Fibroblast of villous mesenchyme (primary cell): Measurements from ENCODE around the gene N4BP2L1. TPM values are rescaled to one million over a fixed set of nuclear protein-coding genes. Genes with fewer than 3 reads are reported as not detected.

Source experiments
- DNase-seq: peaks from one replicate; pipeline ENCODE4 v3.0.0-alpha.2; 2010; ENCODE audit warnings: low read depth
- H3K4me3 ChIP-seq: 2 replicates; pipeline ENCODE4 v1.5.1; 2011; ENCODE audit warnings: low read depth, mild to moderate bottlenecking, low read length
- total RNA-seq: library from RNA; depleted of rRNA; stranded (reverse); fragments of >200 nt; gene quantifications from 2 replicates; pipeline ENCODE4 v1.2.3, GENCODE V29; 2012
- TF ChIP-seq, protein P1 (sequence below): IDR thresholded peaks from 2 replicates; pipeline ENCODE4 v1.5.1; 2012; ENCODE audit warnings: low read depth, mild to moderate bottlenecking, low read length; ENCODE audit not compliant: insufficient read depth

Gene N4BP2L1
- total RNA-seq, 1 donor = 1.7 TPM

DNA sequence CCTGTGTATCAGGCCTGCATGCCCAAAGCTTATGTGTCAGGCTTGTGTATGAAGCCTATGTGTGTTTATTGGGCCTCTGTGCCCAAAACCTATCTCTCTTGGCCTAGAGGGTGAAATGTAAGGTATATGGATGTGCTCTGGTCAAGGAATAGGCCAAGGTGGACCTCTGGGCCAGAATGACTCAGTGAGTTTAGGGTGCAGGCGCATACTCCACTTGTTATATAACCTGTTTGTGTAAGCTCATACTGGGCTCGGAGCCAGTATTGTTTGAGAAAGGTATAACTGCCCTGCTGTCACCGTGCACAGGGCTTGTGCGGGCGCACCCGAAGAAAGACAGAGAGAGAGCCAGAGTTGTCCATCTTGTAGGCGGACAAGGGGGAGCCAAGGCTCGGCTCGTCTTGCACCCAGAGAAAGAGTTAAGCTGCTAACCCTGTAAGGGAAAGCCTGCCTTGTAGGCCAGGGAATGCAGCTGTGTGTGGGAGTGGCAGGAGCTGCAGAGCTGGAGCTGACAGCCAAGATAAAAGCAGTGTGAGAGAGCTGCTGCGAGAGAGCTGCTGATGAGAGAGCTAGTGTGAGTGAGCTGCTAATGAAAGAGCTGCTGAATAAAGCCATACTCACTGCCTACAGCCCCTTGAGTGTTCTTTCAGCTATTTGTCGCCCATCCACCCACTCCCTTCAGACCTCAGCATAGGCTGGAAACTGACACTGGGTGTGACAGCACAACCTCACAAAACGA, 43.4 kb upstream of the N4BP2L1 start:
- TF ChIP-seq, protein P1, sequence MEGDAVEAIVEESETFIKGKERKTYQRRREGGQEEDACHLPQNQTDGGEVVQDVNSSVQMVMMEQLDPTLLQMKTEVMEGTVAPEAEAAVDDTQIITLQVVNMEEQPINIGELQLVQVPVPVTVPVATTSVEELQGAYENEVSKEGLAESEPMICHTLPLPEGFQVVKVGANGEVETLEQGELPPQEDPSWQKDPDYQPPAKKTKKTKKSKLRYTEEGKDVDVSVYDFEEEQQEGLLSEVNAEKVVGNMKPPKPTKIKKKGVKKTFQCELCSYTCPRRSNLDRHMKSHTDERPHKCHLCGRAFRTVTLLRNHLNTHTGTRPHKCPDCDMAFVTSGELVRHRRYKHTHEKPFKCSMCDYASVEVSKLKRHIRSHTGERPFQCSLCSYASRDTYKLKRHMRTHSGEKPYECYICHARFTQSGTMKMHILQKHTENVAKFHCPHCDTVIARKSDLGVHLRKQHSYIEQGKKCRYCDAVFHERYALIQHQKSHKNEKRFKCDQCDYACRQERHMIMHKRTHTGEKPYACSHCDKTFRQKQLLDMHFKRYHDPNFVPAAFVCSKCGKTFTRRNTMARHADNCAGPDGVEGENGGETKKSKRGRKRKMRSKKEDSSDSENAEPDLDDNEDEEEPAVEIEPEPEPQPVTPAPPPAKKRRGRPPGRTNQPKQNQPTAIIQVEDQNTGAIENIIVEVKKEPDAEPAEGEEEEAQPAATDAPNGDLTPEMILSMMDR = no peak
- peak; percentile 71 for DNase-seq
- no peak overlapping the region for H3K4me3 ChIP-seq

DNA sequence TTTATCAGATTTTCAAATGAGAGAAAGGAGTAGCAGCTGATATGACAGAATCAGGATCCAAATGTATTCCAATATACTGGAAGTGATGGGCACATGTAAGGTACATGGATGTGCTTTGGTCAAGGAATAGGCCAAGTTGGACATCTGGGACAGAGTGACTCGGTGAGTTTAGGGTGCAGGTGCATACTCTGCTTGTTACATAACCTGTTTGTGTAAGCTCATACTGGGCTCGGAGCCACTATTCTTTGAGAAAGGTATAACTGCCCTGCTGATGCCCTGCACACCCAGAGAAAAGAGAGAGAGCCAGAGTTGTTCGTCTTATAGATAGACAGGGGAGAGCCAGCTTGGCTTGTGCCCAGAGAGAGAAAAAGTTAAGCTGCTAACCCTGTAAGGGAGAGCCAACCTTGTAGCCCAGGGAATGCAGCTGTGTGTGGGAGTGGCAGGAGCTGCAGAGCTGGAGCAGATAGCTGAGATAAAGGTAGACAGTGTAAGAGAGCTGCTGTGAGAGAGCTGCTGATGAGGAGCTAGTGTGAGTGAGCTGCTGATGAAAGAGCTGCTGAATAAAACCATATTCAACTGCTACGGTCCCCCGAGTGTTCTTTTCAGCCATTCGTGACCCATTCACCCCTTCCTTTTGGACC, 40.7 kb upstream of the N4BP2L1 start:
- TF ChIP-seq, protein P1 = no peak
- DNase-seq = no peak
- H3K4me3 ChIP-seq = no peak overlapping the region

DNA sequence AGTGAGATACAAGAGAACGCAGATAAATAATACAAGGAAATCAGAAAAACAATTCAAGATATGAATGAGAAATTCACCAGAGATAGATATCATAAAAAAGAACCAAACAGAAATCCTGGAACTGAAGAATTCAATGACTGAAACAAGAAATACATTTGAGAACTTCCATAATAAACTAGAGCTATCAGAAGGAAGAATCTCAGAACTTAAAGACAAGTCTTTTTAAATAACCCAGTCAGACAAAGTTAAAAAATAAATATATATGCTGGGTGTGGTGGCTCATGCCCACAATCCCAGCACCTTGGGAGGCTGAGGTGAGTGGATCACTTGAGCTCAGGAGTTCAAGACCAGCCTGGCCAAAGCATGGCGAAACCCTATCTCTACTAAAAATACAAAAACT, 28.7 kb upstream of the N4BP2L1 start:
- TF ChIP-seq, protein P1 = no peak
- DNase-seq = no peak
- H3K4me3 ChIP-seq = no peak overlapping the region

DNA sequence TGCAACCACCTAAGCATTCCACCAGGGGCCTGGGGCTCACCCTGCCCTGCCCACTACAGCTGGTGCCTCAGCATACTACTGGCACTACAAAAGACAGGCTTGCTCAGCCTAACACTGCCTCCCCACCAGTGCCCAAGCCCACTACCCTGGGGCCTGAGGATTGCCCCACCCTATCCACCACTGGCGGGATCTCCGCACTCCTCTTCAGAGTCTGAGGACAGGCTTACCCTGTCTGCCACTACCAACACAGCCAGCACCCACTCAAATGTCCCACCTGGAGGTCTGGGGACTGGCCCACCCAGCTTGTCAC, 27.6 kb upstream of the N4BP2L1 start:
- H3K4me3 ChIP-seq = no peak overlapping the region
- TF ChIP-seq, protein P1 = no peak

GRCh38 chr13:32454886-32455593, 27.1 kb upstream of the N4BP2L1 start:
- TF ChIP-seq, protein P1 = no peak
- no peak for DNase-seq
- no peak overlapping the region for H3K4me3 ChIP-seq

More for the DNA sequence above, 27.6 kb upstream of the N4BP2L1 start:
- DNase-seq = no peak

DNA sequence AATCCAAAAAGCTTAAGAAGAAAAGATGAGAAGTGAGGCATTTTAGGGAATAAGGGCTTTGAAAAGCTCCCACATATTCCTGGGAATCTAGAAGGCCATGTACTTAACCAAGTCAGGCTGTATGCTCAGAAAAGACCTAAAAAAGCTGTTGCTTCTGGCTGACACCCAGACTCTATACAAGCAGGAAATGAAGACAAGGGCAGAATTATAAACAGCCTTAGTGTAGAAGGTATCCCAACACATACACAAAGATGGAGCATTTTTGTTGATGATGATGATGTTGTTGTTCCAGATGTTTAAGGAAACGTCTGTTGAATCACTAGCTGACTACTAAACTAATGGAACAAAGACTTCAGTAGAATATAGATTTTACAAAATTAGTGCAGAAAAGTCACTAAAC, 26.1 kb upstream of the N4BP2L1 start:
- peak; percentile 24 for DNase-seq

More for the DNA sequence above, 26.1 kb upstream of the N4BP2L1 start:
- TF ChIP-seq, protein P1 = no peak
- H3K4me3 ChIP-seq = no peak overlapping the region
